Measurements from ENCODE around the gene TAF3. TPM values are rescaled to one million over a fixed set of nuclear protein-coding genes. Genes with fewer than 3 reads are reported as not detected.

The TAF3 gene
- total and polyA plus RNA-seq, 2 donors (not counting 1 experiment from before 2014, with no cell fraction given) = 7.0 to 20.1 TPM

- H3K27ac ChIP-seq (ENCODE audit: low read length in 2 of 2) = no peak overlapping the region
- no peak overlapping the region for H3K27ac Mint-ChIP-seq
- DNase-seq = no peak
- no peak overlapping the region for H3K9ac ChIP-seq (ENCODE audit: low read length)
- no peaks in the 10 kb centered on the region for H3K36me3 ChIP-seq (replicated peaks in 1 of 2; ENCODE audit: control extremely low read depth in 1 of 2, control insufficient read depth in 1 of 2, extremely low read depth in 1 of 2, insufficient read depth in 2 of 2, low read length in 1 of 2)
- H3K79me2 ChIP-seq (ENCODE audit: control insufficient read depth, insufficient read depth, low read length) = peaks cover 52% of the 10 kb centered on the region
- no peak overlapping the region for H2AFZ ChIP-seq (ENCODE audit: insufficient read depth, low read depth, low read length, poor library complexity, severe bottlenecking)
- peaks cover 0 to 4% of the 10 kb centered on the region in 2 donors for H3K4me1 ChIP-seq (ENCODE audit: control insufficient read depth in 2 of 2, insufficient read depth in 2 of 2, low read length in 2 of 2)
- H3K4me2 ChIP-seq (replicated peaks; ENCODE audit: low read depth, low read length, poor library complexity, severe bottlenecking) = no peak overlapping the region
- peaks cover 5% of the 10 kb centered on the region for H3K4me1 Mint-ChIP-seq
- no peaks in the 10 kb centered on the region for H3K27me3 ChIP-seq (replicated peaks in 1 of 4; ENCODE audit: control extremely low read depth in 1 of 4, control insufficient read depth in 3 of 4, insufficient read depth in 4 of 4, low read length in 3 of 4)
- H3K27me3 Mint-ChIP-seq = no peaks in the 10 kb centered on the region
- no peak overlapping the region for H3K4me3 Mint-ChIP-seq
- ChIA-PET POLR2A (no interaction called here), CTCF (no interaction called here)
- no peaks in the 10 kb centered on the region for H3K9me3 ChIP-seq (ENCODE audit: control extremely low read depth in 1 of 3, control insufficient read depth in 2 of 3, insufficient read depth in 1 of 3, low read length in 2 of 3)
- no peak overlapping the region for H3K4me3 ChIP-seq (ENCODE audit: control extremely low read depth in 1 of 5, extremely low read depth in 1 of 5, insufficient read depth in 1 of 5, low read depth in 2 of 5, low read length in 4 of 5)
- WGBS (ENCODE audit: insufficient coverage) = 100% methylated on average over 1 of the region's 4 CpGs
- no peak for ATAC-seq (ENCODE audit: low read depth)
- peaks cover 32% of the 10 kb centered on the region for H4K20me1 ChIP-seq (ENCODE audit: control insufficient read depth, insufficient read depth, low read length, poor library complexity, severe bottlenecking)
- intact Hi-C loops (cut with micrococcal nuclease) = no loop called here
- TF ChIP-seq CTCF (IDR thresholded peaks at IDR 0.05) = no peak
- no peak for TF ChIP-seq EZH2 (IDR thresholded peaks at IDR 0.05; ENCODE audit: borderline replicate concordance, insufficient read depth, low read depth, low read length, poor library complexity, severe bottlenecking)
- H3K9me3 Mint-ChIP-seq (ENCODE audit: insufficient read depth) = no peaks in the 10 kb centered on the region
Measured at GRCh38 chr10:7876541-7877127, 58.3 kb downstream of the TAF3 start.

GRCh38 chr10:7881119-7881518 lies 62.8 kb downstream of the TAF3 start:
- no peak for TF ChIP-seq CTCF (IDR thresholded peaks at IDR 0.05)
- no peak for TF ChIP-seq EZH2 (IDR thresholded peaks at IDR 0.05; ENCODE audit: borderline replicate concordance, insufficient read depth, low read depth, low read length, poor library complexity, severe bottlenecking)
- peaks cover 3% of the 10 kb centered on the region for H3K4me1 Mint-ChIP-seq
- no peak for ATAC-seq (ENCODE audit: low read depth)

More at GRCh38 chr10:7881119-7881518, 62.8 kb downstream of the TAF3 start:
- Mint-ChIP-seq H3K27ac (no peak overlapping the region), H3K9me3 (ENCODE audit: insufficient read depth) (no peaks in the 10 kb centered on the region), H3K27me3 (no peaks in the 10 kb centered on the region), H3K4me3 (no peak overlapping the region)
- DNase-seq = no peak
- H4K20me1 ChIP-seq (ENCODE audit: control insufficient read depth, insufficient read depth, low read length, poor library complexity, severe bottlenecking) = peaks cover 35% of the 10 kb centered on the region
- no peaks in the 10 kb centered on the region for H3K27me3 ChIP-seq (replicated peaks in 1 of 4; ENCODE audit: control extremely low read depth in 1 of 4, control insufficient read depth in 3 of 4, insufficient read depth in 4 of 4, low read length in 3 of 4)
- H3K79me2 ChIP-seq (ENCODE audit: control insufficient read depth, insufficient read depth, low read length) = peaks cover 59% of the 10 kb centered on the region
- intact Hi-C loops (cut with micrococcal nuclease) = no loop called here
- H3K4me1 ChIP-seq (ENCODE audit: control insufficient read depth in 2 of 2, insufficient read depth in 2 of 2, low read length in 2 of 2) = no peaks in the 10 kb centered on the region
- H3K4me2 ChIP-seq (replicated peaks; ENCODE audit: low read depth, low read length, poor library complexity, severe bottlenecking) = no peak overlapping the region
- WGBS (ENCODE audit: insufficient coverage) = 100% methylated on average over 1 of the region's 3 CpGs
- ChIA-PET CTCF (no interaction called here), POLR2A (no interaction called here)
- H3K4me3 ChIP-seq (ENCODE audit: control extremely low read depth in 1 of 5, extremely low read depth in 1 of 5, insufficient read depth in 1 of 5, low read depth in 2 of 5, low read length in 4 of 5) = no peak overlapping the region
- no peak overlapping the region for H2AFZ ChIP-seq (ENCODE audit: insufficient read depth, low read depth, low read length, poor library complexity, severe bottlenecking)
- H3K27ac ChIP-seq (ENCODE audit: low read length in 2 of 2) = no peak overlapping the region
- no peak overlapping the region for H3K9ac ChIP-seq (ENCODE audit: low read length)
- H3K9me3 ChIP-seq (ENCODE audit: control extremely low read depth in 1 of 3, control insufficient read depth in 2 of 3, insufficient read depth in 1 of 3, low read length in 2 of 3) = no peaks in the 10 kb centered on the region
- H3K36me3 ChIP-seq (replicated peaks in 1 of 2; ENCODE audit: control extremely low read depth in 1 of 2, control insufficient read depth in 1 of 2, extremely low read depth in 1 of 2, insufficient read depth in 2 of 2, low read length in 1 of 2) = no peaks in the 10 kb centered on the region
